ENCODE measurements around the gene RGL4.

RGL4 gene

GRCh38 chr22:23743303-23743705 is 52.5 kb downstream of the RGL4 start:
- DNase-seq (ENCODE audit: low spot score) = no peak

GRCh38 chr22:23744001-23744400 is 53.2 kb downstream of the RGL4 start:
- DNase-seq (ENCODE audit: low spot score) = no peak

GRCh38 chr22:23744485-23744884 is 53.7 kb downstream of the RGL4 start:
- no peak for DNase-seq (ENCODE audit: low spot score)

- no peak for DNase-seq (ENCODE audit: low spot score)
These were observed 55.0 kb downstream of the RGL4 start for GRCh38 chr22:23745791-23746190.

Measured in globus pallidus (tissue), 1 donor.